Prostate gland (tissue), 2 donors: ENCODE data around the gene EPB42.

Experiments
- POLR2A ChIP-seq: fragments of 450-650 bp; IDR thresholded peaks from one replicate; pipeline ENCODE4 v1.6.1; 2016; ENCODE audit warnings: antibody characterized with exemption, mild to moderate bottlenecking
- TF ChIP-seq, protein P1 (sequence below), 4 experiments: fragments of 200-600 bp in 2 of 4; fragments of 450-650 bp in 2 of 4; sonication (generic) in 2 of 4; IDR thresholded peaks; 1 replicate in 3 of 4; 2 replicates in 1 of 4; pipeline ENCODE4 v1.5.1; 2016 to 2019; ENCODE audit warnings: antibody characterized with exemption in 4 of 4, mild to moderate bottlenecking in 2 of 4, moderate library complexity in 2 of 4

DNA sequence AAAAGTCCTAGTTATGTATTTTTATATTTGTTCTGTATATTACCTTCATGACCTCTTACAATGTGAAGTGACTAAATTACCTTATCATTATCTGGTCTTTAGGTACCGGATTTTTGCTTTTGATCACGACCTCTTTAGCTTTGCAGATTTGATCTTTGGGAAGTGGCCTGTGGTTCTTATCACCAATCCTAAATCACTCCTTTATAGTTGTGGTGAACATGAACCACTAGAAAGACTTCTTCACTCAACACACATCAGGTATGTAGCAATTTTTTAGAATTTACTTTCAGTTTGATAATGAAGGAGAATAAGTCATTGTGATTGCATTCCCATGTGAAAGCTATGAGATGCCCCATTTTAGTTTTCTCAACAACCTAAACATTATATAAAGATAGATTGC is 69.1 kb downstream of the EPB42 start:
- TF ChIP-seq, protein P1, sequence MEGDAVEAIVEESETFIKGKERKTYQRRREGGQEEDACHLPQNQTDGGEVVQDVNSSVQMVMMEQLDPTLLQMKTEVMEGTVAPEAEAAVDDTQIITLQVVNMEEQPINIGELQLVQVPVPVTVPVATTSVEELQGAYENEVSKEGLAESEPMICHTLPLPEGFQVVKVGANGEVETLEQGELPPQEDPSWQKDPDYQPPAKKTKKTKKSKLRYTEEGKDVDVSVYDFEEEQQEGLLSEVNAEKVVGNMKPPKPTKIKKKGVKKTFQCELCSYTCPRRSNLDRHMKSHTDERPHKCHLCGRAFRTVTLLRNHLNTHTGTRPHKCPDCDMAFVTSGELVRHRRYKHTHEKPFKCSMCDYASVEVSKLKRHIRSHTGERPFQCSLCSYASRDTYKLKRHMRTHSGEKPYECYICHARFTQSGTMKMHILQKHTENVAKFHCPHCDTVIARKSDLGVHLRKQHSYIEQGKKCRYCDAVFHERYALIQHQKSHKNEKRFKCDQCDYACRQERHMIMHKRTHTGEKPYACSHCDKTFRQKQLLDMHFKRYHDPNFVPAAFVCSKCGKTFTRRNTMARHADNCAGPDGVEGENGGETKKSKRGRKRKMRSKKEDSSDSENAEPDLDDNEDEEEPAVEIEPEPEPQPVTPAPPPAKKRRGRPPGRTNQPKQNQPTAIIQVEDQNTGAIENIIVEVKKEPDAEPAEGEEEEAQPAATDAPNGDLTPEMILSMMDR (IDR thresholded peaks at IDR 0.05), result no peak
- TF ChIP-seq POLR2A, result no peak
